WTC11 (cell line): ENCODE data around the gene MTTP.

Experiments used
- TF ChIP-seq, protein P1 (sequence below): fragments of 200-600 bp; IDR thresholded peaks from 2 replicates; pipeline ENCODE4 v1.8.0; 2022; ENCODE audit warnings: antibody characterized with exemption
- TF ChIP-seq, protein P2 (sequence below): sonication (generic); formaldehyde crosslinking; IDR thresholded peaks from 2 replicates; pipeline ENCODE4 v1.8.1; 2023; ENCODE audit warnings: mild to moderate bottlenecking, missing genetic modification reagents, moderate library complexity

DNA sequence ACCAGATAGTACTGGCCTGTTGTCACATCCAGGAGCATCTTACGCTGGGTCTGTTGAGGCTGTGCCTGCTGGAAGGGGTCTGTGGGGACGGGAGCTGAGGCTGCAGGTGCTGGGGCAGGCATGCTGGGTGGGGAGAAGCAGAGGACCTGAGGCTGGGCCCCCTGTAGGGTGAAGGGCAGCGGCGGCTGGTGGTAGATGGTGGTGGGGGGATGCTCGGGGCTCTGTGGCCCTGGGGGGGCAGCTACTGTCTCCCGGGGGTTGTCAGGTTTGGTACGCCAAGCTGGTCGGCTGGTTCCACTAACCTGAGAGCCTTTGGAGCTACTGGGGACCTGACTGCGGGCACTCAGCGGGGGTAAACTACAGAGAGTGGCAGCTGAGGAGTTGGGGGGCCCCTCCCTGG is 75.2 kb downstream of the MTTP start:
- TF ChIP-seq, protein P1, sequence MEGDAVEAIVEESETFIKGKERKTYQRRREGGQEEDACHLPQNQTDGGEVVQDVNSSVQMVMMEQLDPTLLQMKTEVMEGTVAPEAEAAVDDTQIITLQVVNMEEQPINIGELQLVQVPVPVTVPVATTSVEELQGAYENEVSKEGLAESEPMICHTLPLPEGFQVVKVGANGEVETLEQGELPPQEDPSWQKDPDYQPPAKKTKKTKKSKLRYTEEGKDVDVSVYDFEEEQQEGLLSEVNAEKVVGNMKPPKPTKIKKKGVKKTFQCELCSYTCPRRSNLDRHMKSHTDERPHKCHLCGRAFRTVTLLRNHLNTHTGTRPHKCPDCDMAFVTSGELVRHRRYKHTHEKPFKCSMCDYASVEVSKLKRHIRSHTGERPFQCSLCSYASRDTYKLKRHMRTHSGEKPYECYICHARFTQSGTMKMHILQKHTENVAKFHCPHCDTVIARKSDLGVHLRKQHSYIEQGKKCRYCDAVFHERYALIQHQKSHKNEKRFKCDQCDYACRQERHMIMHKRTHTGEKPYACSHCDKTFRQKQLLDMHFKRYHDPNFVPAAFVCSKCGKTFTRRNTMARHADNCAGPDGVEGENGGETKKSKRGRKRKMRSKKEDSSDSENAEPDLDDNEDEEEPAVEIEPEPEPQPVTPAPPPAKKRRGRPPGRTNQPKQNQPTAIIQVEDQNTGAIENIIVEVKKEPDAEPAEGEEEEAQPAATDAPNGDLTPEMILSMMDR: no peak
- TF ChIP-seq, protein P2, sequence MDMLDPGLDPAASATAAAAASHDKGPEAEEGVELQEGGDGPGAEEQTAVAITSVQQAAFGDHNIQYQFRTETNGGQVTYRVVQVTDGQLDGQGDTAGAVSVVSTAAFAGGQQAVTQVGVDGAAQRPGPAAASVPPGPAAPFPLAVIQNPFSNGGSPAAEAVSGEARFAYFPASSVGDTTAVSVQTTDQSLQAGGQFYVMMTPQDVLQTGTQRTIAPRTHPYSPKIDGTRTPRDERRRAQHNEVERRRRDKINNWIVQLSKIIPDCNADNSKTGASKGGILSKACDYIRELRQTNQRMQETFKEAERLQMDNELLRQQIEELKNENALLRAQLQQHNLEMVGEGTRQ: no peak
